Cardiac muscle cell (in vitro differentiated cells and primary cell): ENCODE data around the gene LAMP1. TPM values are rescaled to one million over a fixed set of nuclear protein-coding genes. Genes with fewer than 3 reads are reported as not detected.

Experiments used
- polyA plus RNA-seq: library from polyadenylated mRNA; unstranded; fragments of >200 nt; fragmentation: Nextera tagmentation; extraction: Ambion mirVana; gene quantifications from 2 replicates; pipeline ENCODE4 v1.2.1, GENCODE V29; 2016
- total RNA-seq: library from RNA; depleted of rRNA; stranded (reverse); fragments of >200 nt; gene quantifications from 2 replicates; pipeline ENCODE4 v1.2.3, GENCODE V29; 2016

Gene LAMP1
- total and polyA plus RNA-seq, 2 experiments from 2014 or later: 43.8 to 83.7 TPM

Other genes starting within 250 kb of the LAMP1 start
- 0.83 and 1.2 TPM in 2 replicates for gene F7, start 191.4 kb upstream of the LAMP1 start, total RNA-seq
- gene F7, start 191.4 kb upstream of the LAMP1 start, polyA plus RNA-seq: not detected in 2 replicates
- 5.5 and 6.6 TPM in 2 replicates for gene F10, start 174.4 kb upstream of the LAMP1 start, total RNA-seq
- gene F10, start 174.4 kb upstream of the LAMP1 start, polyA plus RNA-seq: 4.0 and 6.6 TPM in 2 replicates
- not detected in 2 replicates for gene PROZ, start 138.6 kb upstream of the LAMP1 start, total RNA-seq
- 0.37 and 0.42 TPM in 2 replicates for gene PROZ, start 138.6 kb upstream of the LAMP1 start, polyA plus RNA-seq
- gene PCID2, start 88.6 kb upstream of the LAMP1 start, total RNA-seq: 42.7 and 57.6 TPM in 2 replicates
- gene PCID2, start 88.6 kb upstream of the LAMP1 start, polyA plus RNA-seq: 52.4 and 67.0 TPM in 2 replicates
- gene CUL4A, start 87.6 kb upstream of the LAMP1 start, total RNA-seq: 89.3 and 127 TPM in 2 replicates
- 57.7 and 71.1 TPM in 2 replicates for gene CUL4A, start 87.6 kb upstream of the LAMP1 start, polyA plus RNA-seq
- 18.2 and 24.9 TPM in 2 replicates for gene GRTP1, start 66.9 kb downstream of the LAMP1 start, total RNA-seq
- gene GRTP1, start 66.9 kb downstream of the LAMP1 start, polyA plus RNA-seq: 20.1 and 31.6 TPM in 2 replicates
- gene ADPRHL1, start 156.2 kb downstream of the LAMP1 start, total RNA-seq: 112 and 118 TPM in 2 replicates
- 77.3 and 78.2 TPM in 2 replicates for gene ADPRHL1, start 156.2 kb downstream of the LAMP1 start, polyA plus RNA-seq
- gene DCUN1D2, start 193.5 kb downstream of the LAMP1 start, total RNA-seq: 21.2 and 32.4 TPM in 2 replicates
- 23.7 and 36.2 TPM in 2 replicates for gene DCUN1D2, start 193.5 kb downstream of the LAMP1 start, polyA plus RNA-seq